Vagina (tissue), 2 donors: Measurements from ENCODE around the gene CHRNA4.

Experiments
- CTCF ChIP-seq, 3 experiments: fragments of 450-650 bp in 2 of 3; fragments of 200-600 bp in 1 of 3; sonication (generic) in 1 of 3; IDR thresholded peaks; one replicate each; pipeline ENCODE4 v1.5.1; 2017 to 2019; ENCODE audit warnings: antibody characterized with exemption in 3 of 3, mild to moderate bottlenecking in 2 of 3, moderate library complexity in 2 of 3
- POLR2A ChIP-seq, 2 donors: fragments of 450-650 bp; IDR thresholded peaks; one replicate each; pipeline ENCODE4 v1.6.1; 2017; ENCODE audit warnings: antibody characterized with exemption in 2 of 2, mild to moderate bottlenecking in 2 of 2, moderate library complexity in 2 of 2
- POLR2AphosphoS5 ChIP-seq, 2 donors: sonication (generic); formaldehyde crosslinking; IDR thresholded peaks; one replicate each; pipeline ENCODE4 v1.9.0; 2017; ENCODE audit warnings: antibody characterized with exemption in 2 of 2, mild to moderate bottlenecking in 2 of 2, low read depth in 1 of 2; ENCODE audit not compliant: insufficient read depth in 1 of 2

GRCh38 chr20:63364801-63365585 lies 3.8 kb upstream of the CHRNA4 start:
- TF ChIP-seq CTCF (IDR thresholded peaks at IDR 0.05) (no peak), POLR2AphosphoS5 (IDR thresholded peaks at IDR 0.05; ENCODE audit: insufficient read depth in 1 of 2, low read depth in 1 of 2) (no peak), POLR2A (IDR thresholded peaks at IDR 0.05) (no peak)
